ENCODE measurements around the gene EDA.

EDA gene

GRCh38 chrX:70001269-70001668 lies 385.4 kb downstream of the EDA start:
- Mint-ChIP-seq H3K27ac (no peak overlapping the region), H3K4me3 (no peak overlapping the region), H3K27me3 (no peaks in the 10 kb centered on the region), H3K36me3 (no peaks in the 10 kb centered on the region), H3K9me3 (no peaks in the 10 kb centered on the region), H3K4me1 (no peaks in the 10 kb centered on the region)
- DNase-seq (ENCODE audit: low spot score in 2 of 2) = no peak
- ATAC-seq (ENCODE audit: low read depth) = no peak

- ATAC-seq (ENCODE audit: low read depth) = no peak
- Mint-ChIP-seq H3K27ac (no peak overlapping the region), H3K9me3 (no peaks in the 10 kb centered on the region)
Measured at GRCh38 chrX:70001708-70002341, 385.9 kb downstream of the EDA start.

GRCh38 chrX:70007946-70008345 lies 392.0 kb downstream of the EDA start:
- no peak overlapping the region for H3K27ac Mint-ChIP-seq
- H3K9me3 Mint-ChIP-seq = no peaks in the 10 kb centered on the region
- H3K4me3 Mint-ChIP-seq = no peak overlapping the region
- no peaks in the 10 kb centered on the region for H3K36me3 Mint-ChIP-seq
- H3K27me3 Mint-ChIP-seq = no peaks in the 10 kb centered on the region
- DNase-seq (ENCODE audit: low spot score in 2 of 2) (no peak), ATAC-seq (ENCODE audit: low read depth) (no peak)
- no peaks in the 10 kb centered on the region for H3K4me1 Mint-ChIP-seq

More at GRCh38 chrX:70001708-70002341, 385.9 kb downstream of the EDA start:
- H3K4me1 Mint-ChIP-seq = no peaks in the 10 kb centered on the region
- no peak for DNase-seq (ENCODE audit: low spot score in 2 of 2)
- H3K27me3 Mint-ChIP-seq = no peaks in the 10 kb centered on the region
- no peak overlapping the region for H3K4me3 Mint-ChIP-seq
- no peaks in the 10 kb centered on the region for H3K36me3 Mint-ChIP-seq

- Mint-ChIP-seq H3K27ac (no peak overlapping the region), H3K4me1 (no peaks in the 10 kb centered on the region), H3K36me3 (no peaks in the 10 kb centered on the region), H3K9me3 (no peaks in the 10 kb centered on the region), H3K27me3 (no peaks in the 10 kb centered on the region), H3K4me3 (no peak overlapping the region)
- DNase-seq (ENCODE audit: low spot score in 2 of 2) = no peak
- no peak for ATAC-seq (ENCODE audit: low read depth)
Measured at GRCh38 chrX:70009049-70009448, 393.1 kb downstream of the EDA start.

- ATAC-seq (ENCODE audit: low read depth) (no peak), DNase-seq (ENCODE audit: low spot score in 2 of 2) (no peak)
- no peak overlapping the region for H3K27ac Mint-ChIP-seq
- no peaks in the 10 kb centered on the region for H3K9me3 Mint-ChIP-seq
- H3K27me3 Mint-ChIP-seq = no peaks in the 10 kb centered on the region
- no peak overlapping the region for H3K4me3 Mint-ChIP-seq
- no peaks in the 10 kb centered on the region for H3K4me1 Mint-ChIP-seq
- no peaks in the 10 kb centered on the region for H3K36me3 Mint-ChIP-seq
Measured at GRCh38 chrX:70009970-70010369, 394.1 kb downstream of the EDA start.

GRCh38 chrX:70012756-70013155 lies 396.8 kb downstream of the EDA start:
- ATAC-seq (ENCODE audit: low read depth) = no peak
- no peak for DNase-seq (ENCODE audit: low spot score in 2 of 2)
- H3K36me3 Mint-ChIP-seq = no peaks in the 10 kb centered on the region
- no peaks in the 10 kb centered on the region for H3K27me3 Mint-ChIP-seq
- no peak overlapping the region for H3K4me3 Mint-ChIP-seq
- H3K4me1 Mint-ChIP-seq = no peaks in the 10 kb centered on the region
- H3K27ac Mint-ChIP-seq = no peak overlapping the region
- peaks cover 2% of the 10 kb centered on the region for H3K9me3 Mint-ChIP-seq

GRCh38 chrX:70013466-70014381 lies 397.8 kb downstream of the EDA start:
- no peak for ATAC-seq (ENCODE audit: low read depth)
- no peaks in the 10 kb centered on the region for H3K36me3 Mint-ChIP-seq
- H3K27me3 Mint-ChIP-seq = no peaks in the 10 kb centered on the region
- no peak overlapping the region for H3K4me3 Mint-ChIP-seq
- H3K27ac Mint-ChIP-seq = no peak overlapping the region
- H3K9me3 Mint-ChIP-seq = peaks cover 2% of the 10 kb centered on the region
- H3K4me1 Mint-ChIP-seq = no peaks in the 10 kb centered on the region
- no peak for DNase-seq (ENCODE audit: low spot score in 2 of 2)

GRCh38 chrX:70016513-70016912 lies 400.6 kb downstream of the EDA start:
- Mint-ChIP-seq H3K27me3 (no peaks in the 10 kb centered on the region), H3K36me3 (no peaks in the 10 kb centered on the region), H3K4me1 (no peaks in the 10 kb centered on the region), H3K9me3 (peaks cover 2% of the 10 kb centered on the region), H3K27ac (no peak overlapping the region), H3K4me3 (no peak overlapping the region)
- ATAC-seq (ENCODE audit: low read depth) (no peak), DNase-seq (ENCODE audit: low spot score in 2 of 2) (no peak)

- H3K9me3 Mint-ChIP-seq = no peaks in the 10 kb centered on the region
- peaks cover 5% of the 10 kb centered on the region for H3K27me3 Mint-ChIP-seq
- no peaks in the 10 kb centered on the region for H3K4me1 Mint-ChIP-seq
- H3K4me3 Mint-ChIP-seq = no peak overlapping the region
- no peak overlapping the region for H3K27ac Mint-ChIP-seq
- no peaks in the 10 kb centered on the region for H3K36me3 Mint-ChIP-seq
- ATAC-seq (ENCODE audit: low read depth) (no peak), DNase-seq (ENCODE audit: low spot score in 2 of 2) (no peak)
Measured at GRCh38 chrX:70022616-70023015, 406.7 kb downstream of the EDA start.

GRCh38 chrX:70025464-70025863 lies 409.6 kb downstream of the EDA start:
- Mint-ChIP-seq H3K9me3 (no peaks in the 10 kb centered on the region), H3K27ac (no peak overlapping the region), H3K4me3 (no peak overlapping the region), H3K4me1 (no peaks in the 10 kb centered on the region), H3K36me3 (no peaks in the 10 kb centered on the region), H3K27me3 (peaks cover 5% of the 10 kb centered on the region)
- DNase-seq (ENCODE audit: low spot score in 2 of 2) (no peak), ATAC-seq (ENCODE audit: low read depth) (no peak)

GRCh38 chrX:70026112-70026850 lies 410.4 kb downstream of the EDA start:
- ATAC-seq (ENCODE audit: low read depth) (no peak), DNase-seq (ENCODE audit: low spot score in 2 of 2) (no peak)
- H3K9me3 Mint-ChIP-seq = no peaks in the 10 kb centered on the region
- no peak overlapping the region for H3K27ac Mint-ChIP-seq
- no peaks in the 10 kb centered on the region for H3K4me1 Mint-ChIP-seq
- peaks cover 5% of the 10 kb centered on the region for H3K27me3 Mint-ChIP-seq
- no peaks in the 10 kb centered on the region for H3K36me3 Mint-ChIP-seq
- no peak overlapping the region for H3K4me3 Mint-ChIP-seq

GRCh38 chrX:70026851-70027200 lies 410.9 kb downstream of the EDA start:
- H3K9me3 Mint-ChIP-seq = no peaks in the 10 kb centered on the region
- DNase-seq (ENCODE audit: low spot score in 2 of 2) (no peak), ATAC-seq (ENCODE audit: low read depth) (no peak)
- no peaks in the 10 kb centered on the region for H3K36me3 Mint-ChIP-seq
- H3K4me1 Mint-ChIP-seq = no peaks in the 10 kb centered on the region
- no peak overlapping the region for H3K27ac Mint-ChIP-seq
- no peak overlapping the region for H3K4me3 Mint-ChIP-seq
- peaks cover 5% of the 10 kb centered on the region for H3K27me3 Mint-ChIP-seq

- no peak for ATAC-seq (ENCODE audit: low read depth)
- peaks cover 5% of the 10 kb centered on the region for H3K27me3 Mint-ChIP-seq
Measured at GRCh38 chrX:70029863-70030262, 413.9 kb downstream of the EDA start.

GRCh38 chrX:70030301-70030767 lies 414.4 kb downstream of the EDA start:
- peaks cover 5% of the 10 kb centered on the region for H3K27me3 Mint-ChIP-seq
- no peak overlapping the region for H3K4me3 Mint-ChIP-seq
- no peak for DNase-seq (ENCODE audit: low spot score in 2 of 2)
- no peaks in the 10 kb centered on the region for H3K4me1 Mint-ChIP-seq
- ATAC-seq (ENCODE audit: low read depth) = no peak
- H3K27ac Mint-ChIP-seq = no peak overlapping the region
- no peaks in the 10 kb centered on the region for H3K36me3 Mint-ChIP-seq
- H3K9me3 Mint-ChIP-seq = no peaks in the 10 kb centered on the region

More at GRCh38 chrX:70029863-70030262, 413.9 kb downstream of the EDA start:
- Mint-ChIP-seq H3K9me3 (no peaks in the 10 kb centered on the region), H3K27ac (no peak overlapping the region), H3K36me3 (no peaks in the 10 kb centered on the region), H3K4me1 (no peaks in the 10 kb centered on the region), H3K4me3 (no peak overlapping the region)
- no peak for DNase-seq (ENCODE audit: low spot score in 2 of 2)

Measured in memory B cell (primary cell).